PC-3 (cell line): Measurements from ENCODE around the gene CFAP410.

Experiments used
- CTCF ChIP-seq: fragments of 300-600 bp; sonication (generic); conservative IDR thresholded peaks from 2 replicates; pipeline ENCODE4 v1.5.1; 2017; ENCODE audit warnings: antibody characterized with exemption, low read depth, mild to moderate bottlenecking, low read length
- EZH2 ChIP-seq: fragments of 300-600 bp; sonication (generic); IDR thresholded peaks from one replicate; pipeline ENCODE4 v1.6.1; 2017; ENCODE audit warnings: antibody characterized with exemption, mild to moderate bottlenecking, low read length; ENCODE audit not compliant: unreplicated experiment

- TF ChIP-seq EZH2 (no peak), CTCF (no peak)
Measured at GRCh38 chr21:44286086-44286715, 53.0 kb downstream of the CFAP410 start.
